Measurements from ENCODE around the gene ANKRD22.

- TF ChIP-seq POLR2A (IDR thresholded peaks at IDR 0.05; ENCODE audit: low read depth, low read length): no peak
- TF ChIP-seq POLR2AphosphoS5 (IDR thresholded peaks at IDR 0.05; ENCODE audit: low read depth, low read length): no peak
- no peak for TF ChIP-seq TAF1 (IDR thresholded peaks at IDR 0.05; ENCODE audit: low read depth, low read length)
- TF ChIP-seq POU2F2 (IDR thresholded peaks at IDR 0.05; ENCODE audit: low read depth, low read length): no peak
- TF ChIP-seq PAX5 (IDR thresholded peaks at IDR 0.05; ENCODE audit: insufficient read depth, low read length, severe bottlenecking): no peak
These were observed 23.4 kb upstream of the ANKRD22 start for GRCh38 chr10:88875081-88875480.
